ENCODE data around the gene TBC1D28.
"Not testable (repeated sequence)": the region's sequence is repeated elsewhere in the genome, so short reads cannot be mapped to it uniquely, and the experiment has no call there.

The TBC1D28 gene

GRCh38 chr17:18626152-18626870, 17.9 kb downstream of the TBC1D28 start:
- no peak for TF ChIP-seq CTCF (conservative IDR thresholded peaks at IDR 0.05; ENCODE audit: control insufficient read depth, insufficient read depth, low read depth, low read length)
- H3K4me3 ChIP-seq (ENCODE audit: control insufficient read depth, low read depth, low read length): no peak overlapping the region
- DNase-seq (ENCODE audit: low read depth): no peak

GRCh38 chr17:18625509-18626104, 18.6 kb downstream of the TBC1D28 start:
- DNase-seq (ENCODE audit: low read depth): peak; percentile 83
- TF ChIP-seq CTCF (conservative IDR thresholded peaks at IDR 0.05; ENCODE audit: control insufficient read depth, insufficient read depth, low read depth, low read length): peak; percentile 81
- H3K4me3 ChIP-seq (ENCODE audit: control insufficient read depth, low read depth, low read length): peak overlapping the region; percentile 47

- not testable (repeated sequence) for DNase-seq (ENCODE audit: low read depth)
- peak overlapping the region; percentile 47 for H3K4me3 ChIP-seq (ENCODE audit: control insufficient read depth, low read depth, low read length)
Observed at GRCh38 chr17:18624862-18625501, 19.2 kb downstream of the TBC1D28 start.

- DNase-seq (ENCODE audit: low read depth): not testable (repeated sequence)
Observed at GRCh38 chr17:18617613-18618012, 26.6 kb downstream of the TBC1D28 start.

GRCh38 chr17:18613016-18613415, 31.2 kb downstream of the TBC1D28 start:
- not testable (repeated sequence) for H3K4me3 ChIP-seq (ENCODE audit: control insufficient read depth, low read depth, low read length); DNase-seq (ENCODE audit: low read depth)

More at GRCh38 chr17:18617613-18618012, 26.6 kb downstream of the TBC1D28 start:
- H3K4me3 ChIP-seq (ENCODE audit: control insufficient read depth, low read depth, low read length): not testable (repeated sequence)

GRCh38 chr17:18593138-18593537, 51.1 kb downstream of the TBC1D28 start:
- DNase-seq (ENCODE audit: low read depth); H3K4me3 ChIP-seq (ENCODE audit: control insufficient read depth, low read depth, low read length): not testable (repeated sequence)
